ENCODE results near the gene TRPM6.
"Not testable (repeated sequence)": the region's sequence is repeated elsewhere in the genome, so short reads cannot be mapped to it uniquely, and the experiment has no call there.

Gene TRPM6

DNA sequence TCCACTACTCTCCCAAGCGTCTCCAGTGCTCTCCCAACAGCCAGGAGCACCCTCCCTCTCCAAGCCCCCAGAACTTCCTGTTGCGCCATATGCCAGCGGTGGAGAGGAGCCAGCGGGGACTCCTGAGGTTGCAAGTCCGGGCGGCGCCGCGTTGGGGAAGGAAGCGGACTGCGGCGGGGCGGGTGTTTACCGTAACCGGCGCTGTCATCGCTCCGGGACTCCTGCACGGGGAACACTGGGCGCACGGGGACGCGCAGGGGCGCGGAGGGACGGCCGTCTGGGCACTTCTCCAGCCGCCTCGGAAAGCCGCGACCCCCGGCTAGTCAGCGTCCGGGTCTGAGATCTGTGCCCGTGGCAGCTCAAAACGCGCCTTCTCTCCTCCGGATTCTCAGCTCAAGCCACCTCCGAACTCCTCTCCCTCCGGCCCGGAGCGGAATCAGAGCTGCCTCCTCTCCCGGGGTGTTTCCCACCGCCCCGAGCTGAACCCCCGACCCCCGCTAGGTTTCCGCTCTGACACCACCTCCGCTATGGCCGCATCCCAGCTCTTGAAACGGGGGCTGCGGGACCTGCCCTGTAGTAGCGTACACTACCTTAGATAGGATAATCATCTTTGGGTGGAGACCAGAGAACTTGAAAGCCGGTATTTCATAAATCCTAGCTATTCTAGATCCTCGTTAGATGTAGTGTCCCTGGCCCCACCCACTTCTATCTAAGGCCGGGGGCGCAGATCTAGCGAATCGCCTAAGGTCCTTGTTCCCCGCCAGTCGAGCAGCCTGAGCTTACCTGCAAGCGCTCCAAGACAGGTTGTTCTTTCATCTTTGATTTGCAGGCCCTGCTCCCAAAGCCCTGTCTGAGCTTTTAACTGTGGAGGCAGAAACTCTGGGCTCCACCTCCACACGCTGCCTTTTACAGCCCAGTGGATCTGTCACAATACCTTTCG is at the start of gene TRPM6:
TRPM6 (minus strand) TSS at position 881 of the 940 bp plus-strand sequence; CDS start at position 816, 65 bp downstream.
- DNase-seq: peak in 1 of 2 experiments; percentile 0

DNA sequence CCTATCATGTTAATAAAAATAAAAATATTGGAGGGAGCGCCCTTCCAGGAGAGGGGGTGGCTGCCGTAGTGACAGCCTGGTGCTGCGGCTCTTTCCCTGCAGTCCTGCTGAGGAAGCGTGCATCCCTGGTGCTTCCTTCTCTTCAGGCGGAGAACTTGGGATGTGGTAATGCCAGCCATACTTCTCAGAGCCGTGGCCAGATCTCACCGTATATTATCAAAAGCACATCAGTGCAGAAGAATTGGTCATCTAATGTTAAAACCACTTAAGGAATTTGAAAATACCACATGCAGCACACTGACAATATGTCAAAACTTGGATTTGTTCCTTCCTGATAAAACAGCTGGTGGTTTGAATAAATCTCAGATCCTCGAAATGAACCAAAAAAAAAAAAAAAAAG is 47.3 kb upstream of the TRPM6 start:
- DNase-seq: no peak

GRCh38 chr9:74921737-74922136 is 34.0 kb upstream of the TRPM6 start:
- DNase-seq: no peak

DNA sequence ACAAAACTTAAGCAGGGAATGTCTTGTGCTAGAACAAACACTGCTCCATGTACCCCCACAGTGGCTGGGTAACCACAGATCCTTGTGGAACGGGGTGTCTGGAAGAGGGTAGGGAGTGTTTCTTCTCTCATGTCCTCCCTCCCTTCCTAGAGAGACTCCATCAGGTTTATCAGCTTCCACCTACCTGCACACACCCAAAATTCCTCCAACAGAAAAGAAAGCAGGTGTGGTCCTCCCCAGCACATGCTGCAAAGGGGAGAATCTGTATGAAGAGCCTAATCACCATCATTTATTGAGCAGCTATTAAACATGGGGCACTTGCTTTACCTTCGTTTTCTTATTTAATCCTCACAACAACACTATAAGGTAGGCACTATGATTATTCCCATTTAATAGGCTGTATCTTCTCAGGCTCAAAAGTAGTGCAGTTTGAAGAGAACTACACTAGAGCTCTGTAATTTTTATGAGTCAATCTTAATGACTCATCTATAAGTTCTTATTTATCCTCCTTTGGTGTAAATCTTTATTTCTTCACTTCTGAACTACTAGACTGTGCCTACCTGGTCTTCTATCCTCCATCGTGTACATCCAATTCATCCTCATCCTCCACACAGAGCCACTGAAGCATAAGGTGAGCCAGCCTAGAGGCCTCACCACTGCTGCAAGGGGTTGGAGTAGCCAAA is 33.4 kb upstream of the TRPM6 start:
- DNase-seq: no peak

DNA sequence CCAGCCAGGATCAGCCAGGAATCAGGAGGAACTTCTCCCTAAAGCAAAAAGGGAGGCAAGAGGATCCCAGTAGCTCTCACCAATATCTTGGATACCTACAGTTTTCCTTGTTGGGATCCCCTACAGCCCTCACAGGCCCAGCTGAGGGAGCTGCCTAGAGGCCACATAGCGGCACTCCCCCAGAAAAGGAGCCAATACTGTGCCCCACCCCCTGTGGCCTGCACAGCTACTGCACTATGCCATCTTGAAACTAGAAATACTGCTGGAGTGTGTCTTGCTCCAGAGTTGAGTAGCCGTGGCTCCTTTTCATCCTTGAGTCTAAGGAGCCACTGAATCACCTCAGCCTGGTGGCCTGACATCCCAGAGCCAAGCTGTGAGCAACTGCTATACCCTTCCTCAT is 22.3 kb upstream of the TRPM6 start:
- no peak for DNase-seq

DNA sequence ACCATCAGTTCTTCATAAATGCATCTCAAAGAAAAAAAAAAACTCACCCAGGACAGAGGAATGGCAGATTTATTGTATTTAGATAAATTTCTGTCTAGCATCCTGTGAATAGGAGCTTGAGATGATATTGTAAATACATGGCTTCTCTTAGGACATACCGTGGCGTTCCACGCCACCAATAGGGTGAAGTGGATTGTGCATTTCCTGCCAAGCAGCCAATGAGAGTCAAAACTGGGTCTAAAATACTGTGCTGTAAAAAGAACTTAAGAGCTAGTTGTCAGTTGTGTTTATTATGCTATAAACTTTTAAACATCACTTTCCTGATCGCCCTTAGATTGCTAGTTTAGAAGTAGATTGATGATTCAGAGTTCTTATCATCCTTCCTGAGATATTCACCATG is 20.9 kb upstream of the TRPM6 start:
- no peak for DNase-seq

GRCh38 chr9:74907085-74907484 is 19.4 kb upstream of the TRPM6 start:
- DNase-seq: no peak

GRCh38 chr9:74901001-74901400 is 13.3 kb upstream of the TRPM6 start:
- no peak for DNase-seq

DNA sequence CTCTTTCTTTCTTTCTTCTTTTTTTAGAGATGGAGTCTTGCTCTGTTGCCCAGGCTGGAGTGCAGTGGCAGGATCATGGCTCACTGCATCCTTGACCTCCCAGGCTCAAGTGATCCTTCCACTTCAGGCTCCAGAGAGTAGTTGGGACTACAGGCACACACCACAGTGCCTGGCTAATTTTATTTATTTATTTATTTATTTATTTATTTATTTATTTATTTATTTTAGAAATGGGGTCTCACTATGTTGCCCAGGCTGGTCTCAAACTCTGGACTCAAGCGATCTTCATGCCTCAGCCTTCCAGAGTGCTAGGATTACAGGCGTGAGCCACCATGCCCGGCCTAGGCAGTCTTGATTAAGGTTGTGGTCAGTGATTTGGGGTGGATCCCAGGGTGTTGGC is 728 bp upstream of the TRPM6 start:
- not testable (repeated sequence) for DNase-seq

- DNase-seq: no peak
Measured at GRCh38 chr9:74887981-74888370, 255 bp upstream of the TRPM6 start.

DNA sequence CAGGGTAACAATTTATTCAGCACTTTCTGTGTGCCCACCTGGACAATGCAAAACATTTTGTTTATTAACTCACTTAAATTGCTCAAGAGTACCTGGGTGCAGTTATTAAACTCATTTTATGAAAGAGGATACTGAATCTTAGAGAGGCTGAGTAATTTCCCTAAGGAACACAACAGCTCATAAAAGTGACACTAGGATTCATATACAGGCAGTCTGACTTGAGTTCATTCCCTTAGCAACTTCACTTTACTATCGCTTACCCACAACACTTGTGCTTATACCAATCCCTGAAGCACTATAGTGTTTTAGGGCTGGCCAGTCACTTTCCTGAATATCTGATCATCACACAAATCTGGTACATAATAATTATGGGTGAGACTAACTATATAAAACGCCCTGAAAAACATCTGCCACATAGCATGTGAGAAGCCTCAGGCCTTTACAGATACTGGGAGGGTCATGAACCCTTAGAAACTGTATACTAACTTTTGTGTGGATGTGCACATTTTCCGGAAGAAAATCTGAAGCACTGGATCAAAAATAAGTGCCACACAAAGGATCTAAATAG is 11.3 kb downstream of the TRPM6 start:
- no peak for DNase-seq

DNA sequence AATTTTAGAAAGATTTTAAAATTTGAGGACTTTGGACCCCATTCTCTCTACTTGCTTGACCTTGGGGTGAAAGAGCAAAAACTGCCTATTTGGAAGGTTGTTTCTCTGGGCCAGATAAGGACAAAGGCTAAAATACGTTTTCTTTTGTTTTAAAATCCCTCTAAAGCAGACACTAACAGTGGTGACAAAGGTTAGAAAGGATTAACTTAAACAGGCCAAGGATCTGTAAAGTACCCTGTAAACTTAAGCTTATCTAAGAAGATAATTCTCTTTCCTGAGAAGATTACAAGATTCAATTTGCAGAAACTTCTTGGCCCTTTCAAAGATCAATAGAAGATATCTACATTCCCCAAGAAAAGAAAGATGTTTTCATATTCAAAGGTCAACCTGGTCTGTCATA is 12.1 kb downstream of the TRPM6 start:
- no peak for DNase-seq

DNA sequence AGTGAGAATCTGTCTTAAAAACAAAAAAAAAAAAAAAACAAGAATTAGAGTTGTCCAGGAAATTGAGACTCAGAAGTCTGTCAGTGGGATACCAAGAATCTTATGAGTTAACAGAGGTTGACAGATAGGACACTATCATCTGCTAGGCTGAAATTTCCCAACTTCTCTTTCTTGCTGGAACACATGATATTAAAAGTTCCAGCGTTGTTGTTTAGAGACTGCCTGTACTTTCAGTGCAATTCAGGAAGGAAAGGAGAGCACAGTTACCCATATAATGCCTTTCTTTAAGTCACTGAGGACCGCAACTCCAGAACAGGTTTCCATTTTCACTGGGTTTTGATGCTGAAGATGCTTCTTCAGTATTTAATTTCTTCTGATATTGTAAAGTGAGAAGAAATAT is 13.5 kb downstream of the TRPM6 start:
- no peak for DNase-seq

DNA sequence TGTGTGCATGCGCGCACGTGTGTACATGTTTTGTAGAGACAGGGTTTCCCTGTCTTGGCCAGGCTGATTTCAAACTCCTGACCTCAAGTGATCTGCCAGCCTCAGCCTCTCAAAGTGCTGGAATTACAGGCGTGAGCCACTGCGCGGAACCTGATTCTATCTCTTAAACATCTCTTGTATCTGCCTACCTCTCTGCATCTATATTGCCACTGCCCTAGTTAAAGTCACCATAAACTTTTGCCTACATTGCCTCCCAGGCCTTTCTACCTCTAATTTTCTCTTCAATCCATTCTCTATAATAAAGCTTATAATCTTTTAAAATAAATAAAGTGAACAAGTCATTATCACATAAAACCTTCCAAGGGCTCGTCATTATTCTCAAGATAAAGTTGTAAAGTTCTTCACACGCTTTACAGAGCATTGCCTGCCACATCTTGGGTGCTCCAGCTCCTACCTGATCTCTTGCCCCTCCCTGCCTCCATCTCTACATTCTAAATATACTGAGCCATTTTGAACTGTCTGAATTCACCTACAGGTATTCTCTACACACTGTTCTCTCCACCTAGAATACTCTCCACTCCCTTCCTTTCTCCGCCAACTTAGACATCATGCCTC is 15.0 kb downstream of the TRPM6 start:
- no peak for DNase-seq

DNA sequence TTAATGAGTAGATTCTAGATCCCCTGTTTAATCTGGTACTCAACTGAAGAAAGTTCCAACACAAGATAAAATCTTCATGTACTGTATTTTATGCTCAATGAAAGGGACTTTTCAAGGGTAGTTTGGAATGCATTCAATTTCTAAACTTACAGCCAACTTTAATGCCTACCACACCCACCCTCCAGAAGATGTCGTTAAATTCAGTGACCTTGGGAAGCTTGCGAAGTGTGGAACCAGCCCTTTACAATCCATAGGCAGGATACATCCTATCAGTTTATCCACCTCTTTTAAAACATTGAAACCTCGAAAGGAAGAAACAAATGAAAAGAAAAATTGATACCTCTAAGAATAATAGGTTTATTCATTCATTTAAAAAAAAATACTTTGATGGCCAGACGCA is 20.2 kb downstream of the TRPM6 start:
- no peak for DNase-seq

DNA sequence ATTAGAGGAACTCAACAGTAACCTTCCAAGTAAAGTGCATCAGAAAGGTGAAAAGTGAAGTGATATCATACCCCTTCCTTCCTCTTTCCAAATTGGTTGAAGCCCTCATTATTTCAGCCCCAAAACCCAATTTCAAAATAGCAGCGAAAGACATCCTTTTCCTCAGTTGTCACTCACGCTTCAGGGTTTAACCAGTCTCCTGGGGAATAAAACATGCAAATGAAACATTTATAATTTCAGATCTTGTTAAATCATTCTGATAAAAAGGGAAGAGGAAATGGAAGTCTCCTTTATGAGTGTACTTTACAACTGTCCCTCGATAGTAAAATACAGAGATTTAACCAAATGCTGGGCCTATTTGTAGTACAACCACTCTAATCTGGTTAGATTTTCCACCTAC is 22.5 kb downstream of the TRPM6 start:
- no peak for DNase-seq

DNA sequence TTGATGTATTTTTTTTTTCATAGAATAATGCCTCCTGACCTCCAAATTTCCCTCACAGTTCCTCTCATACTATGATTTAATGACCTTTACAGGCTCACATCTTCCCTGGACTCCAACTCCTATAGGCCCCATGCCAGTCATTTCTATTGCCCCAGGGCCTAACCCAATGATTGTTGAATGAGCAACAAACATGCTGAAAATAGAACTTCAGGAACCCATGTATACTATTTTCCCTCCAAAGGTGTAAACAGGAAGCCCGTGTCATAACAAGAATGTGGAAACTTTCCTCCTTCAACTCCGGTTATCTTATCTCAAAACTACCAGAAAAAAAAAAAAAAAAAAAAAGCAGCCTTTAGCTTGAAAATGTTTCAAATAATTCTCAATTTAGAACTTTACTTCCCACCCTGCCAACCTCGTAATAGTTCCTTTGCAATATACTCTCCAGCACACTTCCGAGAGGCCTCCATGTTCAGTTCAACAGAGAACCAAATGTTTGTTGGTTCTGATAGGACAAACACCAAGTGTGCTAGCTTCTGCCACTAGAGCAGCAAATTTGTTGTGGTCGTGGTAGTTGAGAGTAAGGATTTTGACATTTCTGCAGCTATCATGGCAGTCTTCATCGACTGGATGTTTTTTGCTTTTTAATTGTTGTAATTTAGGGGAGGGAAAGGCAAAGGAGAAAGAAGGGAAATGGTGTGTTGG is 25.8 kb downstream of the TRPM6 start:
- no peak for DNase-seq

- DNase-seq: no peak
Measured at GRCh38 chr9:74861071-74861470, 26.6 kb downstream of the TRPM6 start.

GRCh38 chr9:74860247-74860646 is 27.5 kb downstream of the TRPM6 start:
- DNase-seq: not testable (repeated sequence)

DNA sequence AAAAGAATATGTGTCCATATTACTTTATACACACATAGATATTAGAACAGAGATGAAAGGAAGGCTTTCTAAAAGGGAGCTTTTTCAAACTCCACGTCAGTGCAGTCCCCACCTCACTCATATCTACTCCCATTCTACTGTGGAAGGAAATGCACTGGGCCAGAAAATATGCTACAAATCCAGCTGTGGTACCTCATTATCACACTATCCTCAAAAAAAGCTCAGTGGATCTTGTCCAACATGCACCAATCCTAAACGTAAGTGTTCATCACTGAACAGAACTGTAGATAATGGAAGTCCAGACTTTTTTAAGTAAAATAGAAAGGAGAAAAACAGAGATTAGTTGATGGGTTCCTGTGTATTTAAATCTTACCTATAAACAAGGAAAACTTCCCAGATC is 27.9 kb downstream of the TRPM6 start:
- no peak for DNase-seq

DNA sequence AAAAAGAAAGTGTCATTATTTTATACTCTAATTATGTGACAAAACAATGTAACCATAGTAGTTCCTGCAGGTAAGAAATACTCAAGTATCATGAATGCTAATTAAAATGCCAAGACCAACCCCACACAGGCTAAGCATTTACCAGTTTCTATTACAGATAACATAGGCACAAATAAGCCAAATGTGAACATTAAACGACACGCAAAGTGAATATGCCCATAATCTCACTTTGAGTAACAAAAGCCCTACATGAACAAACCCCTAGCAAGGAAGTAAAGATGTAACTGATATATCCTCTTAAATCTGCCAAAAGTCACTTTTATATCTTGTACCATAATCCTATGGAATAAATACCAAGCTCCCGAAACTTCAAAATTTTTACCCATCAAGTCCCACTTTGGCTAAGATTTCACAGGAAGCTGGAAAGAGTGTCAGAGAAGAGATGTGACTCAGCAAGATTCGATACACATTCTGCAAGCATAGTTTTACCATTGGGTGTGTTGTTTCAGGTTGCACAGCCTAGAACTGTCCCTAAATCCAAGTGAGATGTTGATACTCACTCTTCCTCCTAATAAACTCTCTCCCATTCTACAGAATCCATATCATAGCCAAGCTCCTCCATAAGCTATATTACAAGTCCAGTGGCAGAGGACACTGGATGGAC is 28.8 kb downstream of the TRPM6 start:
- DNase-seq: no peak

DNA sequence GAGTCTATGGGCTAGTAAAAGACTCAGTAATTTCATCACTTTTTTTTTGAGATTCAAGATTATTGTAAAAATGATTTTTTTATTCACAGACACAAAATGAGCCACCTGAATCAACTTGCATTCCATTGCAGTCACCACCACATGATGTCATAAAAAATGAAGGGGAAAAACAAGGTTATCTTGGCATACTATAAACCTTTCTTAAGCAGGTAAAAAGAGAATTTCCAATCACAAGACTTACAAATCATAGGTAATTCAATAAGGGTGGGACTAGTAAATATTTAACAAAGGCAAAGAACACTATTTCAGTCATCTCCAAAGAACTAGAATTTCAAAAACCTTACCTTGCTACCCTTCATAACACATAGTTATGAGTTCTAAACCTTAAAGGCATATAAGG is 30.7 kb downstream of the TRPM6 start:
- no peak for DNase-seq

All from NCI-H187 (cell line).